ENCODE measurements around the gene ALDH9A1. TPM values are rescaled to one million over a fixed set of nuclear protein-coding genes. Genes with fewer than 3 reads are reported as not detected.
"Not testable (repeated sequence)": the region's sequence is repeated elsewhere in the genome, so short reads cannot be mapped to it uniquely, and the experiment has no call there.

The ALDH9A1 gene
- total RNA-seq, 4 donors from 2014 or later, result 55.3 to 109 (median 74.5) TPM

GRCh38 chr1:165644064-165644735 is 54.2 kb downstream of the ALDH9A1 start:
- Histone ChIP-seq H3K4me3 (no peak overlapping the region), H3K27me3 (no peaks in the 10 kb centered on the region), H3K27ac (no peak overlapping the region), H3K9me3 (no peaks in the 10 kb centered on the region), H3K4me1 (peaks cover 0 to 65% (median 13%) of the 10 kb centered on the region in 4 donors), H3K36me3 (no peaks in the 10 kb centered on the region)
- WGBS, 2 donors, result 76 to 84% methylated on average over 2 of the region's 2 CpGs
- no peak for TF ChIP-seq CTCF (IDR thresholded peaks at IDR 0.05)
- TF ChIP-seq EP300 (IDR thresholded peaks at IDR 0.05), result no peak
- no peak for TF ChIP-seq POLR2A (IDR thresholded peaks at IDR 0.05)
- DNase-seq (ENCODE audit: low spot score in 2 of 2), result no peak

- H3K36me3 ChIP-seq, result no peaks in the 10 kb centered on the region
- H3K27ac ChIP-seq, result no peak overlapping the region
- DNase-seq (ENCODE audit: low spot score in 2 of 2), result no peak
- H3K4me1 ChIP-seq, result peaks cover 0 to 74% (median 12%) of the 10 kb centered on the region in 4 donors
- WGBS, 2 donors, result 40 to 41% methylated on average over 2 of the region's 2 CpGs
- TF ChIP-seq EP300 (IDR thresholded peaks at IDR 0.05) (no peak), CTCF (IDR thresholded peaks at IDR 0.05) (no peak), POLR2A (IDR thresholded peaks at IDR 0.05) (no peak)
- no peaks in the 10 kb centered on the region for H3K9me3 ChIP-seq
- H3K27me3 ChIP-seq, result no peaks in the 10 kb centered on the region
- no peak overlapping the region for H3K4me3 ChIP-seq
Measured at GRCh38 chr1:165641231-165641987, 57.0 kb downstream of the ALDH9A1 start.

- TF ChIP-seq POLR2A (IDR thresholded peaks at IDR 0.05) (no peak), EP300 (IDR thresholded peaks at IDR 0.05) (no peak)
- Histone ChIP-seq H3K27ac (peak overlapping the region in 1 of 4 donors; percentile 13), H3K36me3 (no peaks in the 10 kb centered on the region), H3K27me3 (no peaks in the 10 kb centered on the region), H3K4me3 (no peak overlapping the region), H3K4me1 (peaks cover 0 to 75% (median 21%) of the 10 kb centered on the region in 4 donors), H3K9me3 (no peaks in the 10 kb centered on the region)
- WGBS, 2 donors, result 95 to 100% methylated on average over 1 of the region's 1 CpG
- DNase-seq (ENCODE audit: low spot score in 2 of 2), result no peak
Measured at GRCh38 chr1:165639821-165640623, 58.3 kb downstream of the ALDH9A1 start.

GRCh38 chr1:165638211-165638610 is 60.2 kb downstream of the ALDH9A1 start:
- DNase-seq (ENCODE audit: low spot score in 2 of 2); H3K27me3 ChIP-seq; H3K9me3 ChIP-seq; H3K36me3 ChIP-seq; H3K4me3 ChIP-seq: not testable (repeated sequence)
- Histone ChIP-seq H3K4me1 (peaks cover 0 to 93% (median 29%) of the 10 kb centered on the region in 4 donors), H3K27ac (peak overlapping the region in 2 of 4 donors; percentile 74 to 81)
- WGBS, 2 donors, result 89% methylated on average over 7 of the region's 7 CpGs

GRCh38 chr1:165637427-165637826 is 60.9 kb downstream of the ALDH9A1 start:
- WGBS, 2 donors, result 30 to 45% methylated on average over 1 of the region's 1 CpG
- Histone ChIP-seq H3K4me3 (no peak overlapping the region), H3K9me3 (no peaks in the 10 kb centered on the region), H3K4me1 (peaks cover 0 to 98% (median 36%) of the 10 kb centered on the region in 4 donors), H3K36me3 (no peaks in the 10 kb centered on the region), H3K27ac (peak overlapping the region in 3 of 4 donors; percentile 20 to 81 (median 74)), H3K27me3 (no peaks in the 10 kb centered on the region)
- DNase-seq (ENCODE audit: low spot score in 2 of 2), result no peak
- TF ChIP-seq CTCF (IDR thresholded peaks at IDR 0.05) (no peak), EP300 (IDR thresholded peaks at IDR 0.05) (peak; percentile 75 to 84)

All from tibial nerve (tissue), 4 donors.